Measurements from ENCODE around the gene ACTG2. TPM values are rescaled to one million over a fixed set of nuclear protein-coding genes. Genes with fewer than 3 reads are reported as not detected.

Gene ACTG2
- polyA plus RNA-seq, 1 donor (not counting 4 experiments of a cell fraction or from before 2014, with no cell fraction given): not detected

DNA sequence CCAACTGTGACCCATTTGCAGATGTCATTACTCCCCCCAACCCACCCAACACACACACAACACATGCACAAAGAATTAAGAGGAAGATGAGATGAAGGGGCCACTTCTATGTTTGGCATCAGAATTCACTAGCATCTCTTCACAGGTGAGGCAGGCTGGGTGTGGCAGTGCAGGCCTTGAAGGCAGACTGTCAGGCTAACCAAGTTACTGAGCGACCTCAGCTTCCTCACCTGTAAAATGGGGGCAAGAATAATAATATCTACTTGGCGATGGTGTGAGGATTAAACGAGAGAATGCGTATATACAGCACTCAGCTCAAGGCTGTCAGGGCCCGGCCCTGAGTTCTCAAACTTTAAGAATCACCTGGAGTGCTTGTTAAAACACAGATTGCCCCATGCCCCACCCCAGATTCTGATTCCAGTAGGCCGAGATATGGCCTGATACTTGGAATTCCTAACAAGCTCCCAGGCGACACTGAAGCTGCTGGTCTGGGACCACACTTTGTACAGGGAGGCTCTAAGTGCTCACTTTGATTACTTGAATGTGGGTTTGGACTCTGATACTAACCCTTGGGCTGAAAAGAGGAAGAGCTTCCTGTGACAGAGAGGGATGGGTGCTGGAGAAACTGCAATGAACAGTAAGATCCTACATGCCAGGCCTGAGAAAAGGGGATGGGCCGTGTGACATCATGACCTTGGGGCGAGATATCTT lies 1.1 kb downstream of the ACTG2 start:
- H3K36me3 ChIP-seq (ENCODE audit: control insufficient read depth in 2 of 2, extremely low read depth in 1 of 2, insufficient read depth in 2 of 2, low read length in 2 of 2): no peaks in the 10 kb centered on the region
- no peaks in the 10 kb centered on the region for H3K27me3 ChIP-seq (ENCODE audit: control insufficient read depth, extremely low read depth, insufficient read depth, low read length)
- no peaks in the 10 kb centered on the region for H4K20me1 ChIP-seq (ENCODE audit: control insufficient read depth, extremely low read depth, insufficient read depth, low read length)
- no peaks in the 10 kb centered on the region for H3K9me1 ChIP-seq (ENCODE audit: control insufficient read depth, extremely low read depth, insufficient read depth, low read length)
- no peaks in the 10 kb centered on the region for H3K4me1 ChIP-seq (ENCODE audit: control insufficient read depth, extremely low read depth, insufficient read depth, low read length)
- DNase-seq (ENCODE audit: low read depth, low spot score): no peak
- H3K27ac ChIP-seq (ENCODE audit: control insufficient read depth, insufficient read depth, low read length): no peak overlapping the region
- H3K4me3 ChIP-seq (ENCODE audit: control insufficient read depth in 2 of 3, extremely low read depth in 1 of 3, insufficient read depth in 2 of 3, low read depth in 1 of 3, low read length in 3 of 3): no peak overlapping the region
- H2AFZ ChIP-seq (ENCODE audit: control insufficient read depth, low read length): no peak overlapping the region
- TF ChIP-seq EZH2 (IDR thresholded peaks at IDR 0.05; ENCODE audit: low read length): no peak
- TF ChIP-seq, protein P1, sequence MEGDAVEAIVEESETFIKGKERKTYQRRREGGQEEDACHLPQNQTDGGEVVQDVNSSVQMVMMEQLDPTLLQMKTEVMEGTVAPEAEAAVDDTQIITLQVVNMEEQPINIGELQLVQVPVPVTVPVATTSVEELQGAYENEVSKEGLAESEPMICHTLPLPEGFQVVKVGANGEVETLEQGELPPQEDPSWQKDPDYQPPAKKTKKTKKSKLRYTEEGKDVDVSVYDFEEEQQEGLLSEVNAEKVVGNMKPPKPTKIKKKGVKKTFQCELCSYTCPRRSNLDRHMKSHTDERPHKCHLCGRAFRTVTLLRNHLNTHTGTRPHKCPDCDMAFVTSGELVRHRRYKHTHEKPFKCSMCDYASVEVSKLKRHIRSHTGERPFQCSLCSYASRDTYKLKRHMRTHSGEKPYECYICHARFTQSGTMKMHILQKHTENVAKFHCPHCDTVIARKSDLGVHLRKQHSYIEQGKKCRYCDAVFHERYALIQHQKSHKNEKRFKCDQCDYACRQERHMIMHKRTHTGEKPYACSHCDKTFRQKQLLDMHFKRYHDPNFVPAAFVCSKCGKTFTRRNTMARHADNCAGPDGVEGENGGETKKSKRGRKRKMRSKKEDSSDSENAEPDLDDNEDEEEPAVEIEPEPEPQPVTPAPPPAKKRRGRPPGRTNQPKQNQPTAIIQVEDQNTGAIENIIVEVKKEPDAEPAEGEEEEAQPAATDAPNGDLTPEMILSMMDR (optimal IDR thresholded peaks at IDR 0.05 in 1 of 3, IDR thresholded peaks at IDR 0.05 in 1 of 3, conservative IDR thresholded peaks at IDR 0.05 in 1 of 3; ENCODE audit: extremely low read depth in 1 of 3, insufficient read depth in 2 of 3, low read length in 3 of 3): no peak
- no peaks in the 10 kb centered on the region for H3K9me3 ChIP-seq (ENCODE audit: control insufficient read depth, low read depth, low read length)
- FAIRE-seq: no peak
- dilution Hi-C loops (cut with MboI; ENCODE audit: extremely low pct_ligation_motif_present, low sequenced_read_pairs): no loop called here
- H3K4me2 ChIP-seq (ENCODE audit: control insufficient read depth, extremely low read depth, insufficient read depth, low read depth, low read length): no peak overlapping the region
- H3K9ac ChIP-seq (ENCODE audit: control insufficient read depth, extremely low read depth, insufficient read depth, low read length): no peak overlapping the region
- H3K79me2 ChIP-seq (ENCODE audit: control insufficient read depth, insufficient read depth, low read length): no peaks in the 10 kb centered on the region

- Histone ChIP-seq H3K9ac (ENCODE audit: control insufficient read depth, extremely low read depth, insufficient read depth, low read length) (no peak overlapping the region), H3K4me3 (ENCODE audit: control insufficient read depth in 2 of 3, extremely low read depth in 1 of 3, insufficient read depth in 2 of 3, low read depth in 1 of 3, low read length in 3 of 3) (no peak overlapping the region), H3K27ac (ENCODE audit: control insufficient read depth, insufficient read depth, low read length) (no peak overlapping the region), H2AFZ (ENCODE audit: control insufficient read depth, low read length) (no peak overlapping the region), H3K4me1 (ENCODE audit: control insufficient read depth, extremely low read depth, insufficient read depth, low read length) (no peaks in the 10 kb centered on the region), H3K36me3 (ENCODE audit: control insufficient read depth in 2 of 2, extremely low read depth in 1 of 2, insufficient read depth in 2 of 2, low read length in 2 of 2) (no peaks in the 10 kb centered on the region), H3K4me2 (ENCODE audit: control insufficient read depth, extremely low read depth, insufficient read depth, low read depth, low read length) (no peak overlapping the region), H4K20me1 (ENCODE audit: control insufficient read depth, extremely low read depth, insufficient read depth, low read length) (no peaks in the 10 kb centered on the region), H3K9me1 (ENCODE audit: control insufficient read depth, extremely low read depth, insufficient read depth, low read length) (no peaks in the 10 kb centered on the region), H3K9me3 (ENCODE audit: control insufficient read depth, low read depth, low read length) (no peaks in the 10 kb centered on the region), H3K79me2 (ENCODE audit: control insufficient read depth, insufficient read depth, low read length) (no peaks in the 10 kb centered on the region), H3K27me3 (ENCODE audit: control insufficient read depth, extremely low read depth, insufficient read depth, low read length) (no peaks in the 10 kb centered on the region)
- no peak for FAIRE-seq
- no peak for DNase-seq (ENCODE audit: low read depth, low spot score)
- TF ChIP-seq, protein P1 (optimal IDR thresholded peaks at IDR 0.05 in 1 of 3, IDR thresholded peaks at IDR 0.05 in 1 of 3, conservative IDR thresholded peaks at IDR 0.05 in 1 of 3; ENCODE audit: extremely low read depth in 1 of 3, insufficient read depth in 2 of 3, low read length in 3 of 3): no peak
- TF ChIP-seq EZH2 (IDR thresholded peaks at IDR 0.05; ENCODE audit: low read length): no peak
- dilution Hi-C loops (cut with MboI; ENCODE audit: extremely low pct_ligation_motif_present, low sequenced_read_pairs): no loop called here
Observed at GRCh38 chr2:73894475-73894850, 1.7 kb downstream of the ACTG2 start.

All from keratinocyte (primary cell).